HG02970 (cell line): Measurements from ENCODE around the gene VEGFA.

ENCODE experiments used
- ATAC-seq: cut with Tn5 transposase; IDR thresholded peaks from one replicate; pipeline ENCODE4 v1.9.1; 2021; ENCODE audit warnings: mild to moderate bottlenecking, moderate library complexity, moderate number of reproducible peaks; ENCODE audit not compliant: unreplicated experiment, low FRiP score

The VEGFA gene

DNA sequence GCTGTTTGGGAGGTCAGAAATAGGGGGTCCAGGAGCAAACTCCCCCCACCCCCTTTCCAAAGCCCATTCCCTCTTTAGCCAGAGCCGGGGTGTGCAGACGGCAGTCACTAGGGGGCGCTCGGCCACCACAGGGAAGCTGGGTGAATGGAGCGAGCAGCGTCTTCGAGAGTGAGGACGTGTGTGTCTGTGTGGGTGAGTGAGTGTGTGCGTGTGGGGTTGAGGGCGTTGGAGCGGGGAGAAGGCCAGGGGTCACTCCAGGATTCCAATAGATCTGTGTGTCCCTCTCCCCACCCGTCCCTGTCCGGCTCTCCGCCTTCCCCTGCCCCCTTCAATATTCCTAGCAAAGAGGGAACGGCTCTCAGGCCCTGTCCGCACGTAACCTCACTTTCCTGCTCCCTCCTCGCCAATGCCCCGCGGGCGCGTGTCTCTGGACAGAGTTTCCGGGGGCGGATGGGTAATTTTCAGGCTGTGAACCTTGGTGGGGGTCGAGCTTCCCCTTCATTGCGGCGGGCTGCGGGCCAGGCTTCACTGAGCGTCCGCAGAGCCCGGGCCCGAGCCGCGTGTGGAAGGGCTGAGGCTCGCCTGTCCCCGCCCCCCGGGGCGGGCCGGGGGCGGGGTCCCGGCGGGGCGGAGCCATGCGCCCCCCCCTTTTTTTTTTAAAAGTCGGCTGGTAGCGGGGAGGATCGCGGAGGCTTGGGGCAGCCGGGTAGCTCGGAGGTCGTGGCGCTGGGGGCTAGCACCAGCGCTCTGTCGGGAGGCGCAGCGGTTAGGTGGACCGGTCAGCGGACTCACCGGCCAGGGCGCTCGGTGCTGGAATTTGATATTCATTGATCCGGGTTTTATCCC is at the start of gene VEGFA:
TSS of gene VEGFA (plus strand) at position 686 of the 846 bp plus-strand sequence.
- peak; percentile 54 for ATAC-seq

GRCh38 chr6:43720999-43721398 is 49.0 kb upstream of the VEGFA start:
- ATAC-seq: no peak

GRCh38 chr6:43722920-43723545 is 47.0 kb upstream of the VEGFA start:
- ATAC-seq: no peak

GRCh38 chr6:43723737-43724295 is 46.2 kb upstream of the VEGFA start:
- no peak for ATAC-seq

DNA sequence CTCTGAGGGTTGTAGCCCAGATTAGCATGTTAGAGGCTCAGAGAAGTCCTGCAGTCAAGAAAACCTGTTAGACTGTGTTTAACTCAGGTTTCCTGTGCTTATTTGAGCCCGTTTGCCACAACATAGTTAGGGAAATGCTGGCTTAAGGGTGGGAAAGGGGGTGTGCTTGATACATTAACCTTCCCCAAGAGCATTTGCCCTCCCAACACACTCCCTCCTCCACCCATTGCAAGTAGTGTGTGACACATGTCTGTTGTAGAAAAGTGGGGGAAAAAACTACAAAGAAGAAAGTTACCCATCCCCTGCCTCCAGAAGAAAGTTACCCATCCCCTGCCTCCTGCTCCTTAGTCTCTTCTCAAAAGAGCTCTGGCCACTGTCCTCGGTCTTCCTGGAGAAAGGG is 45.7 kb upstream of the VEGFA start:
- ATAC-seq: no peak

DNA sequence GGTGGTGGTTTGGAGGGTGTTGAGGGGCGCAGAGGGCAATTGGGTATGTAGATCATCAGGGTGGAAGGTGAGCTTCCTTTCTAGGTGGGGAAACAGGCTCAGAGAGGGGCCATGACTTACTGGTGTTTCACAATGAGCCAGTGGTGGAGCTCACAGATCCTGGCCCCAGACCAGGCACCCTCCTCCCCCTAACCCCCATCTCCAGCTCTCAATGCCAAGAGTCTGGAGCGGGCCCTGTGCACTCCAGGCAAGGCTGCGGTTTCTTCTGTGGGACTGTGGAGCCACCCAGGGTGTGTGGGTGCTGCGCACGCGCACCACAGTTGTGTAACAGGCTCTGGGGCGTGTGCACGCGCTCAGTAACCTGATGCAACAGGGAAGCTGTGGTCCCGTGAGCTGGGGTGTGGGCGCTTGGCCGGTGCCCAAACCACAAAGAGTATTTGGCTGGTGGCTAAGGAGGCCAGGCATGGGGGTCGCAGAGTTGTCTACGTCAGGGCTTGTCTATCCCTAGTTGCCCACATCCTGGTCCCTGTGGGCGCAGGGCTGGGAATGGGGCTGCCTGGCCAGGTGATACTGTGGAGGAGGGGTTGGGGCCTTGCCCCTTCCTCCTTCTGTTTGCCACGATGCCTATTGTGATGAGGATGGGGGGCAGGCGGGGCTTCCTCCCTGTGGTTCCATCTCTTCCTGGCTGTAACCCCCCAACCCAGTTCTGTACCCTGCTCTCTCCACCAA is 44.9 kb upstream of the VEGFA start:
- ATAC-seq: peak; percentile 43

GRCh38 chr6:43725643-43726580 is 44.1 kb upstream of the VEGFA start:
- ATAC-seq: no peak

DNA sequence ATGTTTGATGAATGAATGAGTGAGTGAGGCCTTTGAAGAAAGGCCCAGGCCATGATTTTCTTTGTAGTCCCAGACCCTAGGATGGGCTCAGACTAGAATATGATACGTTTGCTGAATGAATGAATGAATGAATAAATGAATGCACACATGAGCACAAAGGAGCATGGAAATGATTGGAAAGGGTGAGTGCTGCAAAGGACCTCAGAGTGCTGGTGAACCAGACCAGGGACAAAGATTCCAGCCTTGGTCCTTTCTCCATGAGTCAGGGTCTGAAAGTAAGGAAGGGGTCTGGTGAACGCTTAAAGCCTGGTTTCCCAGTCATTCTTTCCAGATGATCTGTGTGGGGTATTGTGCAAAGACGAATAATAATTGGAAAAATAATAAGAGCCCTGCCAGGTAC is 42.4 kb upstream of the VEGFA start:
- ATAC-seq: no peak

DNA sequence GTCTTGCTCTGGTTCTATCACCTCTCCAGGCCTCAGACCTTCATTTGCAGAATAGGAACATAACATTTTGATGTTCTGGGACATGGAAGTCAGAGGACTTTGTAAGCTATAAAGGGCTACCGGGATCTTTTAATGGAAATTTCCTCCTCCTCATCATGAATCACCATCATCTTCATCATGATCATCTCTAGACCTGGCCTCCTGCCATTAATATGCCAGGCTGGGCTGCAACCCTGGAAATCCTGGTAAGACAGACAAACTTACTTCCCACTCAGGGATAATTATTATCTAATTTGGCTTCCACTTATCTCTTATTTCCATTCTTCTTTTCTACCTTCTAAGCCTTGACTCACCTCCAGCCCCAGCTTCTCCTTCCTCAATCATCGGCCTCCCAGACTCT is 41.4 kb upstream of the VEGFA start:
- ATAC-seq: no peak

GRCh38 chr6:43729537-43729936 is 40.5 kb upstream of the VEGFA start:
- no peak for ATAC-seq

- ATAC-seq: no peak
Observed at GRCh38 chr6:43730634-43731033, 39.4 kb upstream of the VEGFA start.

GRCh38 chr6:43733471-43734293 is 36.3 kb upstream of the VEGFA start:
- ATAC-seq: no peak

- ATAC-seq: no peak
Observed at GRCh38 chr6:43734294-43734665, 35.7 kb upstream of the VEGFA start.

- no peak for ATAC-seq
Observed at GRCh38 chr6:43735642-43736199, 34.3 kb upstream of the VEGFA start.

GRCh38 chr6:43736211-43736786 is 33.7 kb upstream of the VEGFA start:
- ATAC-seq: no peak

GRCh38 chr6:43736844-43737243 is 33.2 kb upstream of the VEGFA start:
- ATAC-seq: no peak

- ATAC-seq: no peak
Observed at GRCh38 chr6:43737272-43738081, 32.5 kb upstream of the VEGFA start.

GRCh38 chr6:43738267-43738676 is 31.7 kb upstream of the VEGFA start:
- no peak for ATAC-seq
